Activated CD4-positive, alpha-beta T cell treated with anti-CD3 and anti-CD28 coated beads, Interleukin-2, amount 10 ng/mL, durations not matched to agents 7 days and 5 days (primary cell): Measurements from ENCODE around the gene PTPN14. TPM values are rescaled to one million over a fixed set of nuclear protein-coding genes. Genes with fewer than 3 reads are reported as not detected.

ENCODE experiments used
- CTCF ChIA-PET: fragments of 350-600 bp; sonication (Branson Sonifier 250); formaldehyde crosslinking; loops from one replicate; lab custom pipeline; 2021; ENCODE audit warnings: antibody characterized with exemption; lab: Charles Lee
- POLR2A ChIA-PET: fragments of 350-600 bp; sonication (Branson Sonifier 250); formaldehyde crosslinking; loops from one replicate; lab custom pipeline; 2021; ENCODE audit warnings: antibody characterized with exemption; lab: Charles Lee
- DNase-seq: peaks from one replicate; pipeline ENCODE4 v3.0.0-alpha.2; 2020
- H3K27ac Mint-ChIP-seq: one replicate; pipeline ENCODE4 v1.8.0; 2021; ENCODE audit warnings: mild to moderate bottlenecking, moderate library complexity, mixed read lengths
- H3K27me3 Mint-ChIP-seq: one replicate; pipeline ENCODE4 v1.8.0; 2021; ENCODE audit warnings: mixed read lengths
- H3K36me3 Mint-ChIP-seq: one replicate; pipeline ENCODE4 v1.8.0; 2021; ENCODE audit warnings: low read depth, mixed read lengths
- H3K4me1 Mint-ChIP-seq: one replicate; pipeline ENCODE4 v1.8.0; 2021; ENCODE audit warnings: mixed read lengths
- H3K4me3 Mint-ChIP-seq: one replicate; pipeline ENCODE4 v1.8.0; 2021; ENCODE audit warnings: mild to moderate bottlenecking, moderate library complexity, mixed read lengths
- H3K9me3 Mint-ChIP-seq: one replicate; pipeline ENCODE4 v1.8.0; 2021; ENCODE audit warnings: mixed read lengths
- total RNA-seq, 2 experiments: library from RNA; stranded (reverse); gene quantifications; one replicate each; pipeline ENCODE4 v1.2.3, GENCODE V29; 2021

PTPN14 gene
- total RNA-seq, 2 experiments from 2014 or later, result 0.32 to 0.37 TPM

- Mint-ChIP-seq H3K27ac (no peak overlapping the region), H3K4me3 (no peak overlapping the region), H3K4me1 (peaks cover 35% of the 10 kb centered on the region), H3K27me3 (no peaks in the 10 kb centered on the region), H3K9me3 (peaks cover 9% of the 10 kb centered on the region), H3K36me3 (peaks cover 8% of the 10 kb centered on the region)
- POLR2A ChIA-PET, result no interaction called here
- no peak for DNase-seq
- CTCF ChIA-PET, result no interaction called here
Observed at GRCh38 chr1:214435867-214436266, 115.5 kb downstream of the PTPN14 start.

GRCh38 chr1:214432245-214432644, 119.2 kb downstream of the PTPN14 start:
- H3K9me3 Mint-ChIP-seq, result peaks cover 13% of the 10 kb centered on the region
- H3K27me3 Mint-ChIP-seq, result no peaks in the 10 kb centered on the region
- peaks cover 11% of the 10 kb centered on the region for H3K36me3 Mint-ChIP-seq
- H3K4me1 Mint-ChIP-seq, result peaks cover 24% of the 10 kb centered on the region
- ChIA-PET CTCF (interaction anchor here (1.4 kb wide), 1 partner anchor 27 kb away, joined by 4 read pairs; no protein-coding TSS in a partner anchor), POLR2A (no interaction called here)
- no peak for DNase-seq
- H3K27ac Mint-ChIP-seq, result no peak overlapping the region
- H3K4me3 Mint-ChIP-seq, result no peak overlapping the region

GRCh38 chr1:214429951-214430770, 121.2 kb downstream of the PTPN14 start:
- ChIA-PET CTCF (interaction anchor here (0.6 to 0.9 kb wide), 2 partner anchors 9 to 52 kb away, joined by 3 read pairs; no protein-coding TSS in a partner anchor), POLR2A (no interaction called here)
- H3K9me3 Mint-ChIP-seq, result peaks cover 8% of the 10 kb centered on the region
- peaks cover 11% of the 10 kb centered on the region for H3K36me3 Mint-ChIP-seq
- H3K4me3 Mint-ChIP-seq, result no peak overlapping the region
- DNase-seq, result no peak
- peaks cover 34% of the 10 kb centered on the region for H3K4me1 Mint-ChIP-seq
- H3K27ac Mint-ChIP-seq, result peak overlapping the region; percentile 21
- H3K27me3 Mint-ChIP-seq, result no peaks in the 10 kb centered on the region

GRCh38 chr1:214427871-214428277, 123.5 kb downstream of the PTPN14 start:
- Mint-ChIP-seq H3K27me3 (no peaks in the 10 kb centered on the region), H3K27ac (peak overlapping the region; percentile 95), H3K36me3 (peaks cover 5% of the 10 kb centered on the region), H3K4me1 (peaks cover 34% of the 10 kb centered on the region), H3K4me3 (peak overlapping the region; percentile 60), H3K9me3 (peaks cover 4% of the 10 kb centered on the region)
- peak; percentile 85 for DNase-seq
- POLR2A ChIA-PET, result interaction anchor here (0.8 to 1.2 kb wide), 2 partner anchors 9 to 11 kb away, joined by 3 to 4 read pairs; no protein-coding TSS in a partner anchor
- CTCF ChIA-PET, result interaction anchor here (0.5 to 1.1 kb wide), 5 partner anchors 12 to 185 kb away, joined by 3 to 5 read pairs (median 3); no protein-coding TSS in a partner anchor

- H3K27ac Mint-ChIP-seq, result peak overlapping the region; percentile 70
- peaks cover 9% of the 10 kb centered on the region for H3K9me3 Mint-ChIP-seq
- no peak for DNase-seq
- peaks cover 34% of the 10 kb centered on the region for H3K4me1 Mint-ChIP-seq
- ChIA-PET CTCF (no interaction called here), POLR2A (no interaction called here)
- H3K27me3 Mint-ChIP-seq, result no peaks in the 10 kb centered on the region
- peaks cover 5% of the 10 kb centered on the region for H3K36me3 Mint-ChIP-seq
- no peak overlapping the region for H3K4me3 Mint-ChIP-seq
Observed at GRCh38 chr1:214426426-214426812, 125.0 kb downstream of the PTPN14 start.

GRCh38 chr1:214425716-214426425, 125.5 kb downstream of the PTPN14 start:
- POLR2A ChIA-PET, result no interaction called here
- Mint-ChIP-seq H3K36me3 (peaks cover 5% of the 10 kb centered on the region), H3K27ac (peak overlapping the region; percentile 70), H3K9me3 (peaks cover 11% of the 10 kb centered on the region), H3K4me1 (peaks cover 34% of the 10 kb centered on the region), H3K27me3 (no peaks in the 10 kb centered on the region), H3K4me3 (no peak overlapping the region)
- no peak for DNase-seq
- CTCF ChIA-PET, result no interaction called here

GRCh38 chr1:214425101-214425500, 126.3 kb downstream of the PTPN14 start:
- no peak overlapping the region for H3K27ac Mint-ChIP-seq
- H3K9me3 Mint-ChIP-seq, result peaks cover 12% of the 10 kb centered on the region
- ChIA-PET CTCF (interaction anchor here (0.6 kb wide), 1 partner anchor 191 kb away, joined by 3 read pairs; no protein-coding TSS in a partner anchor), POLR2A (no interaction called here)
- peaks cover 2% of the 10 kb centered on the region for H3K36me3 Mint-ChIP-seq
- H3K4me1 Mint-ChIP-seq, result peaks cover 32% of the 10 kb centered on the region
- no peak overlapping the region for H3K4me3 Mint-ChIP-seq
- DNase-seq, result no peak
- H3K27me3 Mint-ChIP-seq, result no peaks in the 10 kb centered on the region

- H3K4me3 Mint-ChIP-seq, result no peak overlapping the region
- no peak for DNase-seq
- POLR2A ChIA-PET, result no interaction called here
- H3K27ac Mint-ChIP-seq, result no peak overlapping the region
- CTCF ChIA-PET, result no interaction called here
- peaks cover 35% of the 10 kb centered on the region for H3K4me1 Mint-ChIP-seq
- peaks cover 11% of the 10 kb centered on the region for H3K9me3 Mint-ChIP-seq
- H3K27me3 Mint-ChIP-seq, result no peaks in the 10 kb centered on the region
- H3K36me3 Mint-ChIP-seq, result peaks cover 1% of the 10 kb centered on the region
Observed at GRCh38 chr1:214423045-214423444, 128.4 kb downstream of the PTPN14 start.

- no peaks in the 10 kb centered on the region for H3K36me3 Mint-ChIP-seq
- peaks cover 10% of the 10 kb centered on the region for H3K9me3 Mint-ChIP-seq
- peaks cover 33% of the 10 kb centered on the region for H3K4me1 Mint-ChIP-seq
- ChIA-PET POLR2A (no interaction called here), CTCF (interaction anchor here (0.7 to 1.0 kb wide), 2 partner anchors 13 to 27 kb away, joined by 3 to 4 read pairs; no protein-coding TSS in a partner anchor)
- H3K27ac Mint-ChIP-seq, result no peak overlapping the region
- H3K27me3 Mint-ChIP-seq, result no peaks in the 10 kb centered on the region
- DNase-seq, result no peak
- H3K4me3 Mint-ChIP-seq, result no peak overlapping the region
Observed at GRCh38 chr1:214422137-214422671, 129.2 kb downstream of the PTPN14 start.

GRCh38 chr1:214420833-214421232, 130.6 kb downstream of the PTPN14 start:
- Mint-ChIP-seq H3K27me3 (no peaks in the 10 kb centered on the region), H3K27ac (no peak overlapping the region), H3K4me3 (no peak overlapping the region), H3K9me3 (peaks cover 10% of the 10 kb centered on the region), H3K36me3 (no peaks in the 10 kb centered on the region), H3K4me1 (peaks cover 25% of the 10 kb centered on the region)
- DNase-seq, result no peak
- ChIA-PET POLR2A (no interaction called here), CTCF (no interaction called here)

- Mint-ChIP-seq H3K9me3 (peaks cover 10% of the 10 kb centered on the region), H3K36me3 (no peaks in the 10 kb centered on the region), H3K4me3 (no peak overlapping the region), H3K4me1 (peaks cover 26% of the 10 kb centered on the region), H3K27me3 (peaks cover under 1% of the 10 kb centered on the region), H3K27ac (no peak overlapping the region)
- POLR2A ChIA-PET, result no interaction called here
- CTCF ChIA-PET, result interaction anchor here (0.8 kb wide), 1 partner anchor 10 kb away, joined by 3 read pairs; no protein-coding TSS in a partner anchor
- no peak for DNase-seq
Observed at GRCh38 chr1:214420341-214420740, 131.1 kb downstream of the PTPN14 start.

GRCh38 chr1:214419650-214420049, 131.8 kb downstream of the PTPN14 start:
- POLR2A ChIA-PET, result no interaction called here
- CTCF ChIA-PET, result interaction anchor here (0.8 to 1.7 kb wide), 2 partner anchors 10 to 88 kb away, joined by 3 read pairs; no protein-coding TSS in a partner anchor

More at GRCh38 chr1:214419650-214420049, 131.8 kb downstream of the PTPN14 start:
- Mint-ChIP-seq H3K27ac (no peak overlapping the region), H3K27me3 (peaks cover 3% of the 10 kb centered on the region), H3K4me1 (peaks cover 33% of the 10 kb centered on the region), H3K4me3 (no peak overlapping the region), H3K9me3 (peaks cover 10% of the 10 kb centered on the region), H3K36me3 (no peaks in the 10 kb centered on the region)
- no peak for DNase-seq
